Activated CD8-positive, alpha-beta memory T cell treated with anti-CD3 and anti-CD28 coated beads for 1 hour (primary cell): ENCODE measurements around the gene CARMIL1.
"Not testable (repeated sequence)": the region's sequence is repeated elsewhere in the genome, so short reads cannot be mapped to it uniquely, and the experiment has no call there.

Experiments
- DNase-seq, 2 donors: peaks; one replicate each; pipeline ENCODE4 v3.0.0-alpha.2; 2020; ENCODE audit warnings: low read depth in 1 of 2; ENCODE audit errors: extremely low read depth in 1 of 2

Gene CARMIL1

GRCh38 chr6:25275436-25275835, 3.7 kb upstream of the CARMIL1 start:
- DNase-seq: no peak

- no peak for DNase-seq
These were observed 1.8 kb upstream of the CARMIL1 start for GRCh38 chr6:25277386-25277785.

DNA sequence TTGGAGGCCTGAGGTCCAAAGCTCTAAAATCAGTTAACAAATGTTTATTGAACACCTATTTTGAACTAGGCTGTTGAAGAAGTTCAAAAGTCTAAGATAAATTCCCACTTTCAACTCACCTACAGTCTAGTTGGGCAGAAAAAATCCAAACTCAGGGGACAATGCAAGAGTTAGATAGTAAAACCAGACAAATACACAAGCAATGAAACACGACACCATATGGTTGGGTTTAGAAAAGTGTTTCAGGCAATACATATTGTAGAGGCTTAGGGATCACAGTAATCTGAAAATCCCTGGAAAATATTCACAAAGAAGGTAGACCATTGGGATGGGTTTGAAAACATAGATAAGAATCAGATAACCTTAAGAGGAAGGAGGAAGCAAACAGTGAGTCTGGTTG, 1.3 kb upstream of the CARMIL1 start:
- no peak for DNase-seq

DNA sequence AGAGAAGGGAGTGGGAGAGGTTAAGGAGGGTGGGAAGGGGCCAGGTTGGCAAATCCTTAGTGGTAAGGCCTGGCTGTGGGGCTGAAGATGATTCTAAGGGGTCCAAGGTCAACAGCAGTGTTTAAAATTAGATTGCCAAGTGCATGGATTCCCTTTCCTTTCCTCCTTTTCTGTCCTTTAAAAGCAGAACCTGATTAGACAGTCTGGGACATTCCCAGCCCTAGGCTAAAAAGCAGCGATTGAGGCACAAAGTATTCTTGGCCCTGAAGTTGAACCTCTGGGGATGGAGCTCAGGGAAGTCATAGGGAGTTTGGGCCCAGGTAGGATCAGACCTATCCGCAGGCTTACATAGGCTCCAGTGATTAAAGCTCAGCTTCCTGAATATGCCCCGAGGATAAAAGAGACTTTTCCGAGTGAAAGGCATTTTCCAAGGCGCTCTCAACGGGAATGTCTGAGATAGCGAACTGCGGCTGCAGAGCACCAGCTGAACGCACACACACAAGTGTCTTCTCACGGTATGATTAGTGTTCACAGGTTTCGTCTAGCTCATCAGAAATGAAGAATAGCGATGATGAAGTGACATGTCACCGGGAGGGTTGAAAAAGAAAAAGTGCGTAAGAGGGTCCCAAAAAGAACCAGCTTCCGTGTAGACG, 787 bp upstream of the CARMIL1 start:
- DNase-seq: no peak

DNA sequence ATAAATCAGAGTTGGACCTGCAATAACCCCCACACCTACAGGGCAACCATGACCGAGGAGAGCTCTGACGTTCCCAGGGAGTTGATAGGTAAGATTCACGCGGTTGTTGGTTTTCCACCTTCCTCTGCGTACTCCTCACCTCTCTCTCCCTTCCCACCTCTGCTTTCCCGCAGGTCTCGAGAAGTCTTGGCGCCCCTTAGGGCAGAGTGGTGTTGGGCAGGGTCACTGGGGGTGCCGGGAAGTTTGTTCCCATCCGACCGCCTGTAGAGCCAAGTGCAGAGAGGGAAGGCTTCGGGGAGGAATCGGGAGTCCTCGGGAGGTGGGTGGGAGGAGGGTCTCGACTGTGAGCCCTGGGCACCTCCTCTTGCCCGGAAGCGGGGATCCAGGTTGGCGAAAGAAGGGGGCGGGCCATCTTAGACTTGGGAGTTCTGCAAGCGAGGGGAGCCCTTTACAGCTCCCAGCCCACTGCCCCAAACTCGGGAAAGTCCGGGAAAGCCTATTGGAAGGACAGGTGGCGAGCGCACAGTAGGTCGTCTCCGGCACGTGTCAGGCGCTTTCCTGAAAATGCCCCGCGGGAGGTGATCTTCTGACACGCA, 672 bp downstream of the CARMIL1 start:
- no peak for DNase-seq

GRCh38 chr6:25280344-25281074, 1.3 kb downstream of the CARMIL1 start:
- DNase-seq: no peak

GRCh38 chr6:25286891-25287290, 7.7 kb downstream of the CARMIL1 start:
- no peak for DNase-seq

DNA sequence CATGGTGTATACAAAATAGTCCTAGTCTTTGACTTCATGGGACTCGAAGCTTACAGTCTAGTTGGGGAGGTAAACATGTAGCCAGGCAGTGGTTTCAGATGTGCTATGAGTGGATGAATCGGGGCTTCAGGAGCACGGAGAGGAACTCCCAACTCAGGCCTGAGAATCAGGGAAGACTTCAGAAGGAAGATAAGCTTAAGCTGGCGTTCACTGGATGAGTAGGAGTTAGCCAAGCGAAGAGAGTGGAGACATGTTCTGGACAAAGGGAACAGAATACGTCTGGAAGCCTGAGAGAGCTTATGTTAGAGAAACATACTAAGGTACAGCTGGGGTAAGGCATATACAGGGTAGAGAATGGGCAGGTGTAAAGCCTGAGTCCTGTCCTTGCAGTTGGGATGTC, 8.8 kb downstream of the CARMIL1 start:
- DNase-seq: no peak

- no peak for DNase-seq
These were observed 9.3 kb downstream of the CARMIL1 start for GRCh38 chr6:25288518-25288917.

GRCh38 chr6:25290306-25291060, 11.3 kb downstream of the CARMIL1 start:
- DNase-seq: no peak

GRCh38 chr6:25292384-25292783, 13.2 kb downstream of the CARMIL1 start:
- DNase-seq: no peak

- no peak for DNase-seq
These were observed 16.5 kb downstream of the CARMIL1 start for GRCh38 chr6:25295651-25296050.

DNA sequence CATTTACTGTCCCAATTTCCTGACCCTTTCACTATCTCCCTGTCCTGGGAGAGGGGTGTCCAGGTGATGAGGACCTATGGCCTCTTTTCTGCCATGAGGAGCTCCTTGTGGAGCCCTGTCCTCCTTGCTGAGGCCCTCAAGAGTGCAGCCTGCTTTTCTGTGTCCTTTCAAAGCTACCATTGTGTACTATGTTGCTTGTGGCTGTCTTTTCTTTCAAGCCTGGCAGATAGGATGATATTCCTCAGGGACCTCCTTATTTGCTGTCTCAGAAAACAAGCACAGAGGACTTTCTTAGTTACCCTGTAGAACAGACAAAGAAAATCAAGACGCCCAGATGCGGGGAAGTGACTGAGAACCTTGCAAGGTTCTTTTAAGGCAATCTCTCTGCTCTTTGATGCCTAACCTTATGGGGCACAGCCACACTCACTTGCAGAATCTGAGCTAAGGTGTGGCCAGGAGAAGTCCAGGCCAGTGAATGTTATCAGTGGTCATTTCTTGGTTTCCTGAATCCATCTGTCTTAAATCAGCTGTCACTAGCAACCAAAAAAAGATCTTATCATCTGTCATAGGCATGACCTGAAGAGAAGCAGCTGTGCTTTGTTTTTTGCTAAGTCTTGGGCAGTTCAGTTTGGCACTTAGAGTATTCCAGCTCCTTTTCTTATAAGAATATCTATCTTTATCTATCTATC, 17.2 kb downstream of the CARMIL1 start:
- DNase-seq: no peak

- DNase-seq: no peak
These were observed 17.9 kb downstream of the CARMIL1 start for GRCh38 chr6:25297039-25297441.

DNA sequence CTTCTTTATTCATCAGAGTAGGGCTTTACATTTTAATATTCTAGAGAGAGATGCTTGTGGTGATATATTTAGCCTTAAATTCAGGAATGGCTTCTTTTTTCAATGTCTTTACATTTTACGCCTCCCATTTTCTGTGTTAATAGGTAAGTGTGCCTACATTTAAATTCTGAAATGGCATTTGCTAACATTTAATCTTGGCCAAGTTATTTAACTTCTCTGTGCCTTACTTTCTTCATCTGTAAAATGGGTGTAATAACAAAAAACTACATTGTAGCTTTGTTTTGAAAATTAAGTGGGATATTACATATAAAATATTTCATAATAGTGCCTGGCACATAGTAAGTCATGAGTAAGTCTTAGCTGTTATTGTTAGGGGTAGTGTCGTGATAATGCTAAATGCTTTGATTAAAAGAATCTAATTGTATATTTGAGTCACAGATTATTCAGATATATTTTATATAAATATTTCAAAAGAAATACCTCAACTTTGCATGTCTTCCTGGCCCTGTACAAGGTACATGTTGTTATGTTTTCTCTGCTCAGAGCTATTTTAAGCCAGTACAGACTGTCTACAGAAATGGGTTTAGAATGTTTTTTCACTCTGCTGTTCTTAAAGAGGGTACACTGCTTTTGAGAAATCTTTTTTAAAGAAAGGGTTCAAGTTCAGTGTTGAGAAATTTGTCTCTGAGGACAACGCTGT, 18.8 kb downstream of the CARMIL1 start:
- no peak for DNase-seq

DNA sequence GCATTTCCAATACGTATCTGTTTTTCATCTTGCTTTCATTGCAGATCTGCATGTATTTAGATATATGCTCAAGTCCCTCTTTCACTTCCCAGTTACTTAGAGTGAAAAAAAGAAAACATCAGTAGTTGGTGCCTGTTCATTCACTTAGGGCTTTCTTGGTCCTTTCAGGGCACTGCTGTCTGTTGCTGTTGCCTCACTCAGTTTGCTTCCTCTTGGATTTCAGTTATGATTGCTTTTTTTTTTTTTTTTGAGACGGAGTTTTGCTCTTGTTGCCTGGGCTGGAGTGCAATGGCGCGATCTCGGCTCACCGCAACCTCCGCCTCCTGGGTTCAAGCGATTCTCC, 19.3 kb downstream of the CARMIL1 start:
- DNase-seq: not testable (repeated sequence)

DNA sequence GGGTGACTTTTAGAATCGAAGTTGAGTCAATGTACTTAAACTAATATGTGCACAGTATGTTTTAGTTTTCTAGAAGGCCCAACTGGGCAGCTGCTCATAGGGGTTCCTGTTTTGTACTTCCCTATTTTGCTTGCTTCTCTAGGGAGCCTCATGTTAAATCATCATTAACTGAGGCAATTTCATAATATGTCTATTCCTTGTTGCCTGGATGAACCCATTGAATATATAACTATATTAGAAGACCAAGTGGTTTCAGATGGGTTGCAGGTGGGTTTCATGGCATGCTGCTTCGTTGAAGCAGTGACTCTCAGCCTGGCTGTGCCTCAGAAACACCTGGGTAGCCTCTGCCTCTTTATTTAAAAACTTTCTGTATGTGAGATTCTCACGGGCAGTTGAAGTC, 22.2 kb downstream of the CARMIL1 start:
- no peak for DNase-seq

- DNase-seq: no peak
These were observed 23.0 kb downstream of the CARMIL1 start for GRCh38 chr6:25302151-25302550.

DNA sequence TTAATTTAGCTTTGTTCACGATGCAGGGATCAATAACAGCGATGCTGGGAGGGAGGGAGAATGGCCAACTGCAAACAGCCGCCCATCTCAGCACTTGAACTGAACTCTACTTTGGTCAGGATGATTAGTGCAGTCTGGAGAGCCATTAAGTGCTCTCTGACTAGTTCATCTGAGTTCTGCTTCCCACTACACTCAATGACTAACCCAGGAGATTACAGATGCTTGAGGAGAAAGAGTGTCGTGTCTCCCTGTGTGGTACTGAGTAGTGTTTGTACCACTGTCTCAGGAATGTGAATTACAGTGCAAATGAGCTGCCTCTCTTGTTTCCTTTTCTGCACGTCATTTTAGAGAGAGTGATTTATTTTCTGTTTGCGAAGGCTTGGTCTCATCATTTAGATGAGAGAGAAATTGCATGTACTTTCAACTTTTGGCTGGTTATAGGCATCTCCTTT, 23.5 kb downstream of the CARMIL1 start:
- DNase-seq: no peak

DNA sequence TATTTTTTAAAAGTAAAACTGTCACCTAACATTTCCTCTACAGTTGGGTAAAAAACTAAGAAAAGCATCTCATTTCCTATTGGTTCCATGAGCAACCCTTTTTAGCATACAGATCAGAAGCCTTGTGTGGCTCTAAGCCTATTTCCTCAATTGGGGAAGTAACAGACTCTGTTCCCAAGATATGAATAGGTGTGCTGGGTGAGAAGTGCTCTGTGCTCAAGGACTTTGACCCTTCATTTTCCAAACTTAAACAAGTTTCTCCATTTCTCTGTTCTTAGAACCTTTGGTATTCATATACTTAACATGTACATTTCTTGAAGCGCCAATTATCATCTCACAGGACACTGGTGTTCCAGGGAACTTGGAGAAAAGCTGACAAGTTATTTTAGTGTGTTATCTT, 24.1 kb downstream of the CARMIL1 start:
- no peak for DNase-seq
